ENCODE measurements around the gene ACAN. TPM values are rescaled to one million over a fixed set of nuclear protein-coding genes. Genes with fewer than 3 reads are reported as not detected.

Gene ACAN
- total RNA-seq, 1 donor from 2014 or later: not detected

DNA sequence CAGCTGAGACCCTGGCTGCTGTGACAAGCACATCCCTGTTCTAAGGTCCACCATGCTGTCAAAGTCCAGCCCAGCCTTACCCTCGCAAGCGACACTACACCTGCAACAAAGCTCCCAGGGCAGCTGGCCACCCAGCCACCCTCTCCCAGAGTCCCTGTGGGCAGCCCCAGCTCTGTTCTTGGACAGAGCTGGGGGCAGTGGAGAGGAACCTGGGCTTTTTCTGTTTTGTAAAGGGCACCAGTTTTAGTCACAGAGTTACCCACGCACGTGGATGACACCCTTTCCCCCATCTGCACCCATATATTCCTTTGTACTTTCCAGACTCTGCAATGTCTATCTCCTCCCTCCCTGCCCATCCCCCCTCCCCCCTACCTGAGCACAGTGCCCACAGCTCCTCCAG lies 38.9 kb downstream of the ACAN start:
- FAIRE-seq: no peak
- H3K27me3 ChIP-seq (ENCODE audit: control insufficient read depth, insufficient read depth, low read length): no peaks in the 10 kb centered on the region
- no peak for DNase-seq (ENCODE audit: low read depth)
- H3K36me3 ChIP-seq (ENCODE audit: control insufficient read depth, insufficient read depth, low read length): no peaks in the 10 kb centered on the region
- TF ChIP-seq, protein P1, sequence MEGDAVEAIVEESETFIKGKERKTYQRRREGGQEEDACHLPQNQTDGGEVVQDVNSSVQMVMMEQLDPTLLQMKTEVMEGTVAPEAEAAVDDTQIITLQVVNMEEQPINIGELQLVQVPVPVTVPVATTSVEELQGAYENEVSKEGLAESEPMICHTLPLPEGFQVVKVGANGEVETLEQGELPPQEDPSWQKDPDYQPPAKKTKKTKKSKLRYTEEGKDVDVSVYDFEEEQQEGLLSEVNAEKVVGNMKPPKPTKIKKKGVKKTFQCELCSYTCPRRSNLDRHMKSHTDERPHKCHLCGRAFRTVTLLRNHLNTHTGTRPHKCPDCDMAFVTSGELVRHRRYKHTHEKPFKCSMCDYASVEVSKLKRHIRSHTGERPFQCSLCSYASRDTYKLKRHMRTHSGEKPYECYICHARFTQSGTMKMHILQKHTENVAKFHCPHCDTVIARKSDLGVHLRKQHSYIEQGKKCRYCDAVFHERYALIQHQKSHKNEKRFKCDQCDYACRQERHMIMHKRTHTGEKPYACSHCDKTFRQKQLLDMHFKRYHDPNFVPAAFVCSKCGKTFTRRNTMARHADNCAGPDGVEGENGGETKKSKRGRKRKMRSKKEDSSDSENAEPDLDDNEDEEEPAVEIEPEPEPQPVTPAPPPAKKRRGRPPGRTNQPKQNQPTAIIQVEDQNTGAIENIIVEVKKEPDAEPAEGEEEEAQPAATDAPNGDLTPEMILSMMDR (IDR thresholded peaks at IDR 0.05; ENCODE audit: insufficient read depth, low read length, severe bottlenecking): no peak
- H3K4me3 ChIP-seq (ENCODE audit: low read depth, low read length): no peak overlapping the region

DNA sequence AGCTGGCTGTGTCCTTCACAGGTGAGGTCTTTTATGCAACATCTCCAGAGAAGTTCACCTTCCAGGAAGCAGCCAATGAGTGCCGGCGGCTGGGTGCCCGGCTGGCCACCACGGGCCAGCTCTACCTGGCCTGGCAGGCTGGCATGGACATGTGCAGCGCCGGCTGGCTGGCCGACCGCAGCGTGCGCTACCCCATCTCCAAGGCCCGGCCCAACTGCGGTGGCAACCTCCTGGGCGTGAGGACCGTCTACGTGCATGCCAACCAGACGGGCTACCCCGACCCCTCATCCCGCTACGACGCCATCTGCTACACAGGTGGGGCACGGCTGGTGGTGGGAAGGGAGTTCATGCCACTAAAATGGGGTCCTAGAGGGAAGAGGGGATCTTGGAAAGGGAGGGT lies 40.1 kb downstream of the ACAN start:
- TF ChIP-seq, protein P1 (IDR thresholded peaks at IDR 0.05; ENCODE audit: insufficient read depth, low read length, severe bottlenecking): no peak
- FAIRE-seq: no peak
- DNase-seq (ENCODE audit: low read depth): no peak
- no peak overlapping the region for H3K4me3 ChIP-seq (ENCODE audit: low read depth, low read length)
- H3K27me3 ChIP-seq (ENCODE audit: control insufficient read depth, insufficient read depth, low read length): no peaks in the 10 kb centered on the region
- no peaks in the 10 kb centered on the region for H3K36me3 ChIP-seq (ENCODE audit: control insufficient read depth, insufficient read depth, low read length)

DNA sequence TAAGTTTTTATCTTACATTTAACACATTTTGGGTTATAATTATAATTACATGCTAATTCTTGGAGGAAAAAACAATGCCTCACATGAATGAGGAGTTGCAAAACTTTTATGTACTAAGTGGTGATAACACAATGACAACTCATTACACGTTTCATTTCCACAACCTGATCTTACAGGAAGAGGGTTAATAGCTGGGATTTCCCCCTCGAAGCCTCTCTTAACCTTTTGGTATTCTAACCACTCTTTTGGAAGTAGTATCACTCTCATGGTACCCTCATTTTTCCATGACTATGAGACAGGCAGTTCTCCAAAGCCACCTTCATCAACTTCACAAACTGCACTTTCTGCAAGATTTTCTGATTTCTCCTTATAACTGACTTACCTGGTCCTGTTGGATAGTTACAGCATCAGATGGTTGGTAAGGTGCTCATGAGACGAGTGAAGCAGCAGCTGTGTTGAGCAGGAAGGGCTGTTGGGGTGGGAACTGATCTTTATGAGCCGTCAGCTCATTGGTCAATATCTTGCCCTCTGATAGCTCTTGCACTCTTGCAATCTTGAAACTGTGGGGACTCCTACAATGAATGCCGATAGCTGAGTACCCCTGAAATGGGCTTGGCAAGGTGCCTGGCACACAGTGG lies 41.6 kb downstream of the ACAN start:
- Histone ChIP-seq H3K36me3 (ENCODE audit: control insufficient read depth, insufficient read depth, low read length) (no peaks in the 10 kb centered on the region), H3K4me3 (ENCODE audit: low read depth, low read length) (no peak overlapping the region), H3K27me3 (ENCODE audit: control insufficient read depth, insufficient read depth, low read length) (no peaks in the 10 kb centered on the region)
- no peak for FAIRE-seq
- TF ChIP-seq, protein P1 (IDR thresholded peaks at IDR 0.05; ENCODE audit: insufficient read depth, low read length, severe bottlenecking): no peak
- DNase-seq (ENCODE audit: low read depth): peak; percentile 20

- Histone ChIP-seq H3K36me3 (ENCODE audit: control insufficient read depth, insufficient read depth, low read length) (no peaks in the 10 kb centered on the region), H3K4me3 (ENCODE audit: low read depth, low read length) (no peak overlapping the region), H3K27me3 (ENCODE audit: control insufficient read depth, insufficient read depth, low read length) (no peaks in the 10 kb centered on the region)
- TF ChIP-seq, protein P1 (IDR thresholded peaks at IDR 0.05; ENCODE audit: insufficient read depth, low read length, severe bottlenecking): no peak
- FAIRE-seq (no peak), DNase-seq (ENCODE audit: low read depth) (no peak)
Measured at GRCh38 chr15:88845616-88846015, 42.4 kb downstream of the ACAN start.

DNA sequence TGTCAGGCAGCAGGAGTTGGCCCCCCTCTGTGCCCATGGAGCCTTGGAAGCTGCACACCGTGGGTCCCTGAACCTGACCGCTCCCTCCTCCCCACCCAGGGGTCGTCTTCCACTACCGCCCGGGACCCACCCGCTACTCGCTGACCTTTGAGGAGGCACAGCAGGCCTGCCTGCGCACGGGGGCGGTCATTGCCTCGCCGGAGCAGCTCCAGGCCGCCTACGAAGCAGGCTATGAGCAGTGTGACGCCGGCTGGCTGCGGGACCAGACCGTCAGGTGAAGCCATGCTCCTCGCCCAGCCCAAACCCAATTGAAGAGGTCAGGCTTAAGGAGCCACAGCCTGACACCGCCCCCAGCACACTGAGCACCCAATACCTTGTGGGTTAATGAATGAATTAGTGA lies 43.9 kb downstream of the ACAN start:
- Histone ChIP-seq H3K36me3 (ENCODE audit: control insufficient read depth, insufficient read depth, low read length) (no peaks in the 10 kb centered on the region), H3K4me3 (ENCODE audit: low read depth, low read length) (no peak overlapping the region), H3K27me3 (ENCODE audit: control insufficient read depth, insufficient read depth, low read length) (no peaks in the 10 kb centered on the region)
- FAIRE-seq (no peak), DNase-seq (ENCODE audit: low read depth) (no peak)
- TF ChIP-seq, protein P1 (IDR thresholded peaks at IDR 0.05; ENCODE audit: insufficient read depth, low read length, severe bottlenecking): no peak

DNA sequence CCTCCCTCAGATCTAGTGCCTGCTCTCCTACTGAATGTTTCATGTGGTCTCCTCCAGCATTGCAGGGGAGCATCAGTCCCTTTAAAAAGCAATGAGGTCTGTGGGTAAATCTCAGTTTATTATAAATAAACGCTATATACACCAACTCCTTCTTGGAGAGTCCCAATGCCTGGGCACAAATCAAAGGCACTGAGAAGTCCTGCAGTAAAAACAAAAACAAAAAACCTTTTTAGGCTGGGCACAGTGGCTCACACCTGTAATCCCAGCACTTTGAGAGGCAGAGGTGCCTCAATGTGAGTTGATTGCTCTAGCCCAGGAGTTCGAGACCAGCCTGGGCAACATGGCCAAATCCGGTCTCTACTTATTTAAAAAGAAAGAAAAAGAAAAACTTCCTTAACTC lies 45.0 kb downstream of the ACAN start:
- TF ChIP-seq, protein P1 (IDR thresholded peaks at IDR 0.05; ENCODE audit: insufficient read depth, low read length, severe bottlenecking): no peak
- no peaks in the 10 kb centered on the region for H3K36me3 ChIP-seq (ENCODE audit: control insufficient read depth, insufficient read depth, low read length)
- DNase-seq (ENCODE audit: low read depth) (no peak), FAIRE-seq (no peak)
- H3K27me3 ChIP-seq (ENCODE audit: control insufficient read depth, insufficient read depth, low read length): no peaks in the 10 kb centered on the region
- no peak overlapping the region for H3K4me3 ChIP-seq (ENCODE audit: low read depth, low read length)
